ENCODE measurements around the gene SFT2D2. TPM values are rescaled to one million over a fixed set of nuclear protein-coding genes. Genes with fewer than 3 reads are reported as not detected.

Gene SFT2D2
- total and polyA plus RNA-seq, 2 of the 8 experiments (the other 6 are each of a cell fraction or from before 2014, with no cell fraction given), result 9.0 to 29.0 TPM

DNA sequence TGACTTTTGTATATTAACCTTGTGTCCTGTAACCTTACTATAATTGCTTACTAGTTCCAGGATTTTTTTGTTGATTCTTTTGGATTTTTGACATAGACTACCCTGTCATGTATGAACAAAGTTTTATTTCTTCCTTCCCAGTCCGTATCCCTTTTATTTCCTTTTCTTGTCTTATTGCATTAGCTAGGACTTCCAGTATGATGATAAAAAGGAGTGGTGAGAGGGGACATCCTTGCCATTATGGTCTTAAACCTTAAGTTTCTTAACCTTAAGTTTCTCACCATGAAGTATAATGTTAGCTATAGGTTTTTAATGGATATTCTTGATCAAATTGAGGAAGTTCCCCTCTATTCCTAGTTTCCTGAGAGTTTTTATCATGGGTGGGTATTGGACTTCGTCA is 30.4 kb downstream of the SFT2D2 start:
- Histone ChIP-seq H2BK120ac (replicated peaks; ENCODE audit: low read depth, low read length) (no peak overlapping the region), H2BK5ac (ENCODE audit: low read depth, low read length) (no peak overlapping the region), H3K18ac (ENCODE audit: extremely low read depth, low read length) (no peak overlapping the region), H3K79me2 (ENCODE audit: control insufficient read depth in 1 of 2, insufficient read depth in 2 of 2, low read length in 2 of 2) (no peaks in the 10 kb centered on the region), H3K4me2 (ENCODE audit: insufficient read depth in 1 of 2, low read depth in 2 of 2, low read length in 2 of 2) (no peak overlapping the region), H4K20me1 (replicated peaks in 1 of 2; ENCODE audit: control insufficient read depth in 1 of 2, insufficient read depth in 2 of 2, low read length in 2 of 2) (no peaks in the 10 kb centered on the region), H3K23me2 (ENCODE audit: low read depth, low read length) (no peaks in the 10 kb centered on the region), H2BK12ac (ENCODE audit: low read depth, low read length) (no peak overlapping the region), H3K9me3 (ENCODE audit: insufficient read depth in 2 of 2, low read depth in 1 of 2, low read length in 1 of 2) (peaks cover 12 to 17% of the 10 kb centered on the region in 2 experiments; a peak in 3 of 4 replicates), H3K4ac (replicated peaks; ENCODE audit: insufficient read length, low read depth, low read length) (no peak overlapping the region), H3K27ac (ENCODE audit: low read depth, low read length) (no peak overlapping the region), H4K91ac (replicated peaks; ENCODE audit: insufficient read length, low read length) (no peak overlapping the region), H2BK20ac (ENCODE audit: low read length) (no peak overlapping the region), H4K5ac (ENCODE audit: insufficient read length, low read depth, low read length) (no peak overlapping the region), H3K23ac (ENCODE audit: insufficient read length) (no peak overlapping the region), H2AK5ac (ENCODE audit: low read depth, low read length) (no peak overlapping the region), H4K8ac (ENCODE audit: extremely low read depth, insufficient read depth, low read length) (no peak overlapping the region), H3K27me3 (replicated peaks in 1 of 4; ENCODE audit: control insufficient read depth in 3 of 4, extremely low read depth in 1 of 4, insufficient read depth in 3 of 4, low read length in 3 of 4) (no peaks in the 10 kb centered on the region), H3K79me1 (ENCODE audit: low read depth, low read length) (no peaks in the 10 kb centered on the region), H2AFZ (ENCODE audit: low read length) (no peak overlapping the region), H3K56ac (replicated peaks; ENCODE audit: insufficient read length, low read depth, low read length) (no peak overlapping the region), H3K9ac (replicated peaks in 1 of 4; ENCODE audit: extremely low read depth in 1 of 4, low read depth in 3 of 4, low read length in 3 of 4) (no peak overlapping the region), H3K4me3 (ENCODE audit: extremely low read depth in 1 of 4, insufficient read depth in 2 of 4, low read depth in 3 of 4, low read length in 4 of 4) (no peak overlapping the region), H3K14ac (ENCODE audit: insufficient read length) (no peak overlapping the region), H3K36me3 (ENCODE audit: control insufficient read depth in 2 of 4, insufficient read depth in 4 of 4, low read length in 3 of 4) (peaks cover 0 to 5% (median 2%) of the 10 kb centered on the region in 4 experiments; a peak in 2 of 8 replicates), H3K4me1 (replicated peaks in 1 of 4; ENCODE audit: control insufficient read depth in 3 of 4, insufficient read depth in 4 of 4, low read length in 3 of 4) (peaks cover 1 to 8% (median 4%) of the 10 kb centered on the region in 4 experiments; a peak in 3 of 7 replicates), H2BK15ac (ENCODE audit: low read length) (no peak overlapping the region)
- ChIA-PET POLR2A (ENCODE audit: partially characterized antibody) (no interaction called here), CTCF (ENCODE audit: partially characterized antibody) (interaction anchor here (1.6 kb wide), 1 partner anchor 21 kb away, joined by 5 read pairs; no protein-coding TSS in a partner anchor)
- FAIRE-seq, result no peak
- no peak for DNase-seq (ENCODE audit: low read depth in 1 of 2, low spot score in 2 of 2)
- 94% methylated on average over 2 of the region's 2 CpGs; no CpG with 5 or more reads in 1 of the 2 experiments for whole genome bisulfite sequencing, 2 experiments (ENCODE audit: extremely low coverage in 1 of 2, insufficient coverage in 1 of 2, insufficient read length in 1 of 2, insufficient replicate concordance in 2 of 2, low coverage in 1 of 2, low lambda C conversion rate in 2 of 2, missing lambda C conversion rate in 1 of 2)
- TF ChIP-seq KDM1A (IDR thresholded peaks at IDR 0.05; ENCODE audit: borderline replicate concordance, low read length) (no peak), CHD1 (IDR thresholded peaks at IDR 0.05; ENCODE audit: low read depth, low read length) (no peak), RXRA (IDR thresholded peaks at IDR 0.05; ENCODE audit: insufficient read depth, low read depth, low read length) (no peak), GABPA (IDR thresholded peaks at IDR 0.05; ENCODE audit: borderline replicate concordance, insufficient read depth, low read length) (no peak), KDM5A (IDR thresholded peaks at IDR 0.05; ENCODE audit: low read length) (no peak), ATF3 (IDR thresholded peaks at IDR 0.05; ENCODE audit: insufficient read depth, low read depth, low read length) (no peak), JUND (IDR thresholded peaks at IDR 0.05; ENCODE audit: low read length) (no peak), TAF7 (optimal IDR thresholded peaks at IDR 0.05; ENCODE audit: borderline replicate concordance, low read depth, low read length) (no peak), EZH2 (IDR thresholded peaks at IDR 0.05; ENCODE audit: low read depth, low read length, severe bottlenecking) (no peak), RAD21 (IDR thresholded peaks at IDR 0.05 in 1 of 2, conservative IDR thresholded peaks at IDR 0.05 in 1 of 2; ENCODE audit: low read depth in 2 of 2, low read length in 2 of 2) (no peak), SP1 (IDR thresholded peaks at IDR 0.05; ENCODE audit: low read depth, low read length) (no peak), MAX (IDR thresholded peaks at IDR 0.05) (no peak), POLR2A (IDR thresholded peaks at IDR 0.05; ENCODE audit: control extremely low read depth in 1 of 2, low read depth in 2 of 2, low read length in 2 of 2) (no peak)

Measured in H1 (cell line).